Measurements from ENCODE around the gene FGFR4. TPM values are rescaled to one million over a fixed set of nuclear protein-coding genes. Genes with fewer than 3 reads are reported as not detected.

Gene FGFR4
- total RNA-seq, 1 donor from 2014 or later = 1.1 TPM

DNA sequence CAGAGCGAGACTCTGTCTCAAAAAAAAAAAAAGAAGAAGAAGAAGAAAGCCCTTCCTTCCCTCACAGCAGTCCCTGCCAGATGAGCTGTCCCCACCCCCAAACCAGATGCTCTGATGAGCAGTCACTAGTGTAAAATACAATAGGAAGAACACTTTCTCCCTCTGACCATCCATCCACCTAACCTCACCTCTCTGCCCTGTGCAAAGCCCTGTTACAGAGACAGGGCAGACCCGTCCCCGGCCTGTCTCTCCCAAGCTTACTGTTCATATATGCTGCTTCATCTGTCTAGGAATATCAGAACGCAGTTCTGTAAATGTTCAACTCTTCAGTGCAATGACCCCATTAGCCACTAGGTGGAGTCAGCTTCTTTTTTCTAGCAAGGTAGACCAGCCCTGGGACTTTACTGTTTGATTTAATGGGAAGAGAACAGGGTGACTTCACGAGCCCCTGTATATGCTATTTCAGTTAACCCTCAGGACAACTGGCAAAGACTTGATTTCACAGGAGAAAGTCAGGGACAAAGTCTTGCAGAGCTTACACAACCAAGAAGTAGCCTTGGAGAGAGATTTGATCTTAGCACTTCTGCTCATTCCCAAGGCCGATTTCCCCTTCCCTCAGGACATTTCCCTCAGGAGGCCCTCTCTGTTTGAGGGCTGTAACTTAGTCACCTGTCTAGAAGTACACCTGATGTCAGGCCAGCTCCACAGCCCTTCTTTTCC is 14.9 kb upstream of the FGFR4 start:
- Mint-ChIP-seq H3K4me3 (ENCODE audit: unreplicated experiment) (peak overlapping the region; percentile 42), H3K9me3 (ENCODE audit: low read depth) (no peaks in the 10 kb centered on the region), H3K27ac (ENCODE audit: unreplicated experiment) (peak overlapping the region; percentile 82), H3K4me1 (ENCODE audit: low read depth) (peaks cover 10% of the 10 kb centered on the region), H3K36me3 (ENCODE audit: low read depth) (peaks cover 2% of the 10 kb centered on the region), H3K27me3 (ENCODE audit: low read depth) (no peaks in the 10 kb centered on the region)
- TF ChIP-seq, protein P1, sequence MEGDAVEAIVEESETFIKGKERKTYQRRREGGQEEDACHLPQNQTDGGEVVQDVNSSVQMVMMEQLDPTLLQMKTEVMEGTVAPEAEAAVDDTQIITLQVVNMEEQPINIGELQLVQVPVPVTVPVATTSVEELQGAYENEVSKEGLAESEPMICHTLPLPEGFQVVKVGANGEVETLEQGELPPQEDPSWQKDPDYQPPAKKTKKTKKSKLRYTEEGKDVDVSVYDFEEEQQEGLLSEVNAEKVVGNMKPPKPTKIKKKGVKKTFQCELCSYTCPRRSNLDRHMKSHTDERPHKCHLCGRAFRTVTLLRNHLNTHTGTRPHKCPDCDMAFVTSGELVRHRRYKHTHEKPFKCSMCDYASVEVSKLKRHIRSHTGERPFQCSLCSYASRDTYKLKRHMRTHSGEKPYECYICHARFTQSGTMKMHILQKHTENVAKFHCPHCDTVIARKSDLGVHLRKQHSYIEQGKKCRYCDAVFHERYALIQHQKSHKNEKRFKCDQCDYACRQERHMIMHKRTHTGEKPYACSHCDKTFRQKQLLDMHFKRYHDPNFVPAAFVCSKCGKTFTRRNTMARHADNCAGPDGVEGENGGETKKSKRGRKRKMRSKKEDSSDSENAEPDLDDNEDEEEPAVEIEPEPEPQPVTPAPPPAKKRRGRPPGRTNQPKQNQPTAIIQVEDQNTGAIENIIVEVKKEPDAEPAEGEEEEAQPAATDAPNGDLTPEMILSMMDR (IDR thresholded peaks at IDR 0.05) = peak; percentile 93
- no peak for DNase-seq (ENCODE audit: low spot score)

DNA sequence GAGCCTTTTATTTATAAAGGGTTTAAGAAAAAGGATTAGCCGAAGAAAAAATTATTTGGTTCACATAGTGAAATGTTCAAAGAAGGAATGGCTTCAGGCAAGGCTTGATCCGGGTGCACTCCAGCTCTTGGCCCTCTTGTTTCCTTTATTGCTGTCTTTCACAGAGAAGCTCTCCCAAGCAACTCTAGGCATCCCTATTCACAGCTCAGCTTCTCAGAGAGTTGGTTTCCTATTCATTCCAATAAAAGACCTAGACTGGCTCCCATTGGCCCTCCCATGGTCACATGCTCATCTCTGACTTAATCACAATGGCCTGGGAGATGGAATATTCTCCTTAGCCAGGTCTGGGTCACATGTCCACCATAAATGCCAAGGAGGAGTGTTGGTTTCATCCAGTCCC is 9.4 kb upstream of the FGFR4 start:
- Mint-ChIP-seq H3K27ac (ENCODE audit: unreplicated experiment) (no peak overlapping the region), H3K4me1 (ENCODE audit: low read depth) (no peaks in the 10 kb centered on the region), H3K9me3 (ENCODE audit: low read depth) (no peaks in the 10 kb centered on the region), H3K4me3 (ENCODE audit: unreplicated experiment) (no peak overlapping the region), H3K27me3 (ENCODE audit: low read depth) (no peaks in the 10 kb centered on the region), H3K36me3 (ENCODE audit: low read depth) (peaks cover 2% of the 10 kb centered on the region)
- DNase-seq (ENCODE audit: low spot score) = no peak
- TF ChIP-seq, protein P1 (IDR thresholded peaks at IDR 0.05) = no peak

DNA sequence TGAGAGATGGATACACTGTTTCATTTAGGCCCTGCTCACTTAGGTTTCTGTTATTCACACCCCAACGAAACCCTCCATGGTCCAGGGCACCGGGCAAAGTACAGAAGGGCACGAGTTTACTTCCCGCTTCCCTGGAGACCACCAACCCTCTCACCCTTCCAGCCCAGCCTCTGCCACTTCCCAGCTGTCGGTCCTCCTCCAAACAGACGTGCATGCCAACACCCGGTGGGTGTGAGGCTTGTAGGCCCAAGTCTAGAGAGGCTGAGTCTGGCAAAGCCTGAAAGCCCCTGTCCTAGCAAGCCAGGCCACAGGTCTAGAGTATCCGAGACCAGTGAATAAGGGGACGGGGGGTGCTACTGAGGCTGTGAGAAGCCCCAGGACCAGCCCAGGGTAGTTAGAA is 7.1 kb upstream of the FGFR4 start:
- DNase-seq (ENCODE audit: low spot score) = no peak
- H3K9me3 Mint-ChIP-seq (ENCODE audit: low read depth) = no peaks in the 10 kb centered on the region
- H3K36me3 Mint-ChIP-seq (ENCODE audit: low read depth) = peaks cover 2% of the 10 kb centered on the region
- H3K27me3 Mint-ChIP-seq (ENCODE audit: low read depth) = peaks cover 14% of the 10 kb centered on the region
- H3K4me3 Mint-ChIP-seq (ENCODE audit: unreplicated experiment) = no peak overlapping the region
- no peaks in the 10 kb centered on the region for H3K4me1 Mint-ChIP-seq (ENCODE audit: low read depth)
- no peak overlapping the region for H3K27ac Mint-ChIP-seq (ENCODE audit: unreplicated experiment)
- TF ChIP-seq, protein P1 (IDR thresholded peaks at IDR 0.05) = no peak

DNA sequence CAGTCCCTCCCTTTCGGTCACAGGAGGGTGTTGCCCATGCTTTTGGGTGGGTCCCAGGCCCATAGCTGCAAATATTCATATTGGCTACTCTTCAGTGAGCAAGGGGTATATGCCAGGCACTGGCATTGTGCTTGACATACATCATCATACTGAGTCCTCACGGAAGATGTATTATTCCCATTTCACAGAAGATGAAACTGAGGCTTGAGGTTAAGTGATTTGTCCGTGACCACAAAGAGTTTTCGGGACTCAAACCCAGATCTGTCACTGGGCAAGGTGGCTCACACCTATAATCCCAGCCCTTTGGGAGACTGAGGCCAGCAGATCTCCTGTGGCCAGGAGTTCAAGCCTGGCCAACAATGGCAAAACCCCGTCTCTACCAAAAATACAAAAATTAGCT is 6.5 kb upstream of the FGFR4 start:
- DNase-seq (ENCODE audit: low spot score) = no peak
- H3K9me3 Mint-ChIP-seq (ENCODE audit: low read depth) = no peaks in the 10 kb centered on the region
- TF ChIP-seq, protein P1 (IDR thresholded peaks at IDR 0.05) = no peak
- H3K27ac Mint-ChIP-seq (ENCODE audit: unreplicated experiment) = no peak overlapping the region
- peaks cover 14% of the 10 kb centered on the region for H3K27me3 Mint-ChIP-seq (ENCODE audit: low read depth)
- H3K4me1 Mint-ChIP-seq (ENCODE audit: low read depth) = no peaks in the 10 kb centered on the region
- H3K4me3 Mint-ChIP-seq (ENCODE audit: unreplicated experiment) = no peak overlapping the region
- H3K36me3 Mint-ChIP-seq (ENCODE audit: low read depth) = peaks cover 2% of the 10 kb centered on the region

DNA sequence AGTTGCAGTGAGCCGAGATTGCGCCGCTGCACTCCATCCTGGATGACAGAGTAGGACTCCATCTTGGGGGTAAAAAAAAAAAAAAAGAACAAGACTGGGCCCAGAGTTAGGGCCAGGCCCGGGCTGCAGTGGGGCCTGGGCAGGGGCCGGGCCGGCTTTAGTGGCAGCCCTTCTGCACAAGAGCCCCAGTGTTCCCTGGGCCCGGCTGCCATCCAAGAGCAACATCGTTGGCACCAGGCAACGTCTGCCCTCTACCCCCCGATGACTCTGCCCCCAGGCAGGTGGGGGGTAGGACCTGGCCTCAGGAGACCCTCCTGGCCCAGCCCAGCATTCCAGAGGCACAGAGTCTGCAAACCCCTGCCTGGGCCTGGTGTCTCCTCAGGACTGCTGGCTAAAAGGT is 4.9 kb upstream of the FGFR4 start:
- H3K9me3 Mint-ChIP-seq (ENCODE audit: low read depth) = no peaks in the 10 kb centered on the region
- no peak for DNase-seq (ENCODE audit: low spot score)
- TF ChIP-seq, protein P1 (IDR thresholded peaks at IDR 0.05) = no peak
- no peak overlapping the region for H3K27ac Mint-ChIP-seq (ENCODE audit: unreplicated experiment)
- H3K27me3 Mint-ChIP-seq (ENCODE audit: low read depth) = peaks cover 14% of the 10 kb centered on the region
- peaks cover 4% of the 10 kb centered on the region for H3K4me1 Mint-ChIP-seq (ENCODE audit: low read depth)
- H3K4me3 Mint-ChIP-seq (ENCODE audit: unreplicated experiment) = no peak overlapping the region
- no peaks in the 10 kb centered on the region for H3K36me3 Mint-ChIP-seq (ENCODE audit: low read depth)
